CD14-positive monocyte (primary cell): ENCODE data around the gene ARHGAP10. TPM values are rescaled to one million over a fixed set of nuclear protein-coding genes. Genes with fewer than 3 reads are reported as not detected.

Experiments used
- DNase-seq, 3 donors: peaks; one replicate each; pipeline ENCODE4 v3.0.0-alpha.2; 2011 to 2022
- H2AFZ ChIP-seq: 2 replicates; pipeline ENCODE4 v1.6.0; 2012; ENCODE audit warnings: mild to moderate bottlenecking, low read depth, low read length, inconsistent platforms; ENCODE audit not compliant: insufficient read depth, poor library complexity, severe bottlenecking
- H3K27ac ChIP-seq, 2 donors: 1 replicate in 1 of 2; 2 replicates in 1 of 2; pipeline ENCODE4 v1.5.1; 2012 to 2013; ENCODE audit warnings: low read length in 2 of 2, control low read depth in 1 of 2, inconsistent platforms in 1 of 2, low read depth in 1 of 2, mild to moderate bottlenecking in 1 of 2
- H3K27me3 ChIP-seq, 2 donors: one replicate each; pipeline versions ENCODE4 v1.6.0 to v1.6.1; 2011 to 2013; ENCODE audit warnings: low read length in 2 of 2; ENCODE audit not compliant: control insufficient read depth in 2 of 2, insufficient read depth in 2 of 2
- H3K36me3 ChIP-seq, 2 donors: replicated peaks in 1 of 2; 1 replicate in 1 of 2; 2 replicates in 1 of 2; pipeline versions ENCODE4 v1.5.1 to v1.6.1; 2012 to 2013; ENCODE audit warnings: low read length in 2 of 2, control low read depth in 1 of 2, inconsistent platforms in 1 of 2, mild to moderate bottlenecking in 1 of 2; ENCODE audit not compliant: insufficient read depth in 2 of 2, control insufficient read depth in 1 of 2
- H3K4me1 ChIP-seq, 2 donors: 1 replicate in 1 of 2; 2 replicates in 1 of 2; pipeline versions ENCODE4 v1.5.1 to v1.6.1; 2012 to 2013; ENCODE audit warnings: low read length in 2 of 2, control low read depth in 1 of 2, inconsistent platforms in 1 of 2, mild to moderate bottlenecking in 1 of 2, moderate library complexity in 1 of 2; ENCODE audit not compliant: insufficient read depth in 2 of 2, control insufficient read depth in 1 of 2
- H3K4me2 ChIP-seq: replicated peaks from 2 replicates; pipeline ENCODE3; 2012; ENCODE audit warnings: low read length, moderate library complexity, mild to moderate bottlenecking; ENCODE audit not compliant: poor library complexity, severe bottlenecking; ENCODE audit errors: extremely low read depth
- H3K4me3 ChIP-seq, 3 experiments: fragments of 200-600 bp in 1 of 3; sonication (generic) in 1 of 3; replicated peaks in 1 of 3; 1 replicate in 2 of 3; 2 replicates in 1 of 3; pipeline ENCODE4 v1.5.1; 2011 to 2013; ENCODE audit warnings: low read length in 3 of 3, mild to moderate bottlenecking in 3 of 3, control low read depth in 2 of 3, low read depth in 2 of 3, inconsistent platforms in 1 of 3, moderate library complexity in 1 of 3
- H3K79me2 ChIP-seq: 2 replicates; pipeline ENCODE4 v1.6.0; 2012; ENCODE audit warnings: mild to moderate bottlenecking, control low read depth, inconsistent platforms, low read length, moderate library complexity; ENCODE audit not compliant: insufficient read depth
- H3K9ac ChIP-seq: 2 replicates; pipeline ENCODE4 v1.6.0; 2017; ENCODE audit warnings: low read length, mild to moderate bottlenecking; ENCODE audit not compliant: insufficient read depth, poor library complexity, severe bottlenecking
- H3K9me3 ChIP-seq, 2 donors: replicated peaks in 1 of 2; 1 replicate in 1 of 2; 2 replicates in 1 of 2; pipeline versions ENCODE4 v1.5.1 to v1.6.1; 2012 to 2013; ENCODE audit warnings: low read length in 2 of 2, control low read depth in 1 of 2; ENCODE audit not compliant: control insufficient read depth in 1 of 2, insufficient read depth in 1 of 2
- H4K20me1 ChIP-seq: 2 replicates; pipeline ENCODE4 v1.6.0; 2012; ENCODE audit warnings: mild to moderate bottlenecking, low read length, control low read depth, moderate library complexity; ENCODE audit not compliant: insufficient read depth
- H3K27ac Mint-ChIP-seq, 7 donors: one replicate each; pipeline ENCODE4 v1.8.0; 2020; ENCODE audit warnings: mild to moderate bottlenecking in 7 of 7, mixed read lengths in 7 of 7, moderate library complexity in 6 of 7, inconsistent platforms in 2 of 7
- H3K27me3 Mint-ChIP-seq, 3 donors: one replicate each; pipeline ENCODE4 v1.8.0; 2021 to 2022; ENCODE audit warnings: low read depth in 3 of 3, mild to moderate bottlenecking in 3 of 3, mixed read lengths in 3 of 3, moderate library complexity in 3 of 3, inconsistent platforms in 1 of 3
- H3K36me3 Mint-ChIP-seq, 2 donors: one replicate each; pipeline ENCODE4 v1.8.0; 2020; ENCODE audit warnings: mixed read lengths in 2 of 2, inconsistent platforms in 1 of 2, mild to moderate bottlenecking in 1 of 2
- H3K4me1 Mint-ChIP-seq: one replicate; pipeline ENCODE4 v1.8.0; 2020; ENCODE audit warnings: mild to moderate bottlenecking, mixed read lengths
- H3K4me3 Mint-ChIP-seq, 2 donors: one replicate each; pipeline ENCODE4 v1.8.0; 2020; ENCODE audit warnings: mild to moderate bottlenecking in 2 of 2, mixed read lengths in 2 of 2, moderate library complexity in 1 of 2
- H3K9me3 Mint-ChIP-seq, 7 donors: one replicate each; pipeline ENCODE4 v1.8.0; 2020 to 2022; ENCODE audit warnings: mixed read lengths in 7 of 7, mild to moderate bottlenecking in 6 of 7, moderate library complexity in 6 of 7, inconsistent platforms in 2 of 7
- WGBS: methylation state at CpG from one replicate; pipeline ENCODE4 v1.1.5; 2013; ENCODE audit warnings: missing lambda C conversion rate; ENCODE audit not compliant: insufficient coverage; 5-methylcytosine and 5-hydroxymethylcytosine counted together
- intact Hi-C, 2 donors: fragments of 100-400 bp; cut with micrococcal nuclease; formaldehyde crosslinking; loops; one replicate each; pipeline versions ENCODE4 v1.15.0 to v1.15.1; 2023
- polyA plus RNA-seq, 3 donors: library from polyadenylated mRNA; depleted of rRNA in 1 of 3; unstranded in 2 of 3; stranded (reverse) in 1 of 3; fragments of 300-500 nt in 2 of 3; fragments of >200 nt in 1 of 3; fragmentation: Illumina TruSeq in 2 of 3; gene quantifications; 1 replicate in 2 of 3; 2 replicates in 1 of 3; pipeline ENCODE4 v1.2.3, GENCODE V29; 2012 to 2021
- TF ChIP-seq, protein P1 (sequence below): fragments of 200-600 bp; IDR thresholded peaks from one replicate; pipeline ENCODE4 v1.8.0; 2022; ENCODE audit warnings: antibody characterized with exemption, mild to moderate bottlenecking

The ARHGAP10 gene
- polyA plus RNA-seq, 3 donors: 1.7 to 4.3 (median 3.0) TPM

GRCh38 chr4:147954850-147955249 is 223.0 kb downstream of the ARHGAP10 start:
- Histone ChIP-seq H3K36me3 (peaks cover 0 to 8% of the 10 kb centered on the region in 2 donors), H4K20me1 (no peaks in the 10 kb centered on the region), H3K79me2 (no peaks in the 10 kb centered on the region), H3K27me3 (no peaks in the 10 kb centered on the region), H3K9ac (no peak overlapping the region), H3K4me1 (no peaks in the 10 kb centered on the region), H3K4me2 (no peak overlapping the region), H3K9me3 (no peaks in the 10 kb centered on the region), H3K27ac (no peak overlapping the region), H3K4me3 (no peak overlapping the region), H2AFZ (no peak overlapping the region)
- Mint-ChIP-seq H3K4me1 (no peaks in the 10 kb centered on the region), H3K36me3 (peaks cover 18 to 22% of the 10 kb centered on the region in 2 donors), H3K4me3 (no peak overlapping the region), H3K27me3 (no peaks in the 10 kb centered on the region), H3K27ac (no peak overlapping the region), H3K9me3 (no peaks in the 10 kb centered on the region)
- WGBS: no CpG with 5 or more reads among the region's 2 CpGs
- TF ChIP-seq, protein P1, sequence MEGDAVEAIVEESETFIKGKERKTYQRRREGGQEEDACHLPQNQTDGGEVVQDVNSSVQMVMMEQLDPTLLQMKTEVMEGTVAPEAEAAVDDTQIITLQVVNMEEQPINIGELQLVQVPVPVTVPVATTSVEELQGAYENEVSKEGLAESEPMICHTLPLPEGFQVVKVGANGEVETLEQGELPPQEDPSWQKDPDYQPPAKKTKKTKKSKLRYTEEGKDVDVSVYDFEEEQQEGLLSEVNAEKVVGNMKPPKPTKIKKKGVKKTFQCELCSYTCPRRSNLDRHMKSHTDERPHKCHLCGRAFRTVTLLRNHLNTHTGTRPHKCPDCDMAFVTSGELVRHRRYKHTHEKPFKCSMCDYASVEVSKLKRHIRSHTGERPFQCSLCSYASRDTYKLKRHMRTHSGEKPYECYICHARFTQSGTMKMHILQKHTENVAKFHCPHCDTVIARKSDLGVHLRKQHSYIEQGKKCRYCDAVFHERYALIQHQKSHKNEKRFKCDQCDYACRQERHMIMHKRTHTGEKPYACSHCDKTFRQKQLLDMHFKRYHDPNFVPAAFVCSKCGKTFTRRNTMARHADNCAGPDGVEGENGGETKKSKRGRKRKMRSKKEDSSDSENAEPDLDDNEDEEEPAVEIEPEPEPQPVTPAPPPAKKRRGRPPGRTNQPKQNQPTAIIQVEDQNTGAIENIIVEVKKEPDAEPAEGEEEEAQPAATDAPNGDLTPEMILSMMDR: no peak
- intact Hi-C loops: no loop called here
- no peak for DNase-seq

DNA sequence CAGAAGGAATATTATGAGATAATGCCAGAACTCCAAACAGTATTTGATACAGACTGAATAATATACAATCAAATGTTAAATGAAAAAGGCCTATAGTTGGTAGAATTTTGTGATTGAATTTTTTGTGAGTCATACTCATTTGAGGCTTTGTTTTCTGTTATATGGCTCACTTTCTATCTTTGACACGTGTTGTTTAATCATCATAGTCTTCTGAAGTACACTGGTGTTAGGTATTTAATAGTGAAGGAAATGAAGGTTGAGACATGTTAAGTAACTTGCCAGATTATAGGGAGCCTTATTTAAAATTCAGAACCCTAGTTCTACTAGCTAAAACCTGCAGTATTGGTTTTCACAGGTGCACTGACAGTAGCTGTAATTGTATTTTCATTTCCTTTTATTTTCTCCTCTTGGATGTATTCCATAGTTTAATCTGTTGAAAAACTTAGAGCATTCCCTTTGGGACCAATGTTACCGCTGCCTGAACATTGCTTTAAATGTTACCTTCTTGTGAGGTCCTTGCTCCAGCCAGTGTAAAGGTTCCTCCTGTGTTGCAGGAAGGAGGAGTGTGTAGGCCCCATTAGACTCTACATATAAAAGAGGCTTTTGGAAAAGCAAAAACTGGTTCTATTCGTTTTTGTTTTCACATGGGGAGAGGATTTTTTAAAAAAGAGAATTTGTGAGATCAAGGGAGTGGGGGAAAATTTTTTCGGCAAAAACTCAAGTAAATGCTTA is 224.1 kb downstream of the ARHGAP10 start:
- WGBS: 92% methylated on average over 1 of the region's 4 CpGs
- Histone ChIP-seq H3K9me3 (no peaks in the 10 kb centered on the region), H3K9ac (no peak overlapping the region), H3K36me3 (peaks cover 0 to 8% of the 10 kb centered on the region in 2 donors), H2AFZ (no peak overlapping the region), H3K79me2 (no peaks in the 10 kb centered on the region), H3K4me2 (no peak overlapping the region), H3K27me3 (no peaks in the 10 kb centered on the region), H4K20me1 (no peaks in the 10 kb centered on the region), H3K4me3 (no peak overlapping the region), H3K27ac (no peak overlapping the region), H3K4me1 (no peaks in the 10 kb centered on the region)
- intact Hi-C loops: no loop called here
- Mint-ChIP-seq H3K27me3 (no peaks in the 10 kb centered on the region), H3K4me1 (no peaks in the 10 kb centered on the region), H3K4me3 (no peak overlapping the region), H3K36me3 (peaks cover 15 to 16% of the 10 kb centered on the region in 2 donors), H3K9me3 (no peaks in the 10 kb centered on the region), H3K27ac (no peak overlapping the region)
- DNase-seq: no peak
- TF ChIP-seq, protein P1: no peak
